Epithelial cell of alveolus of lung (primary cell): ENCODE measurements around the gene PLA2G7. TPM values are rescaled to one million over a fixed set of nuclear protein-coding genes. Genes with fewer than 3 reads are reported as not detected.

Experiments used
- total RNA-seq: library from RNA; depleted of rRNA; stranded (reverse); fragments of >200 nt; gene quantifications from 2 replicates; pipeline ENCODE4 v1.2.1, GENCODE V29; 2015

Gene PLA2G7
- 0.13 TPM in 1 of 2 replicates, not detected in the other for total RNA-seq

DNA sequence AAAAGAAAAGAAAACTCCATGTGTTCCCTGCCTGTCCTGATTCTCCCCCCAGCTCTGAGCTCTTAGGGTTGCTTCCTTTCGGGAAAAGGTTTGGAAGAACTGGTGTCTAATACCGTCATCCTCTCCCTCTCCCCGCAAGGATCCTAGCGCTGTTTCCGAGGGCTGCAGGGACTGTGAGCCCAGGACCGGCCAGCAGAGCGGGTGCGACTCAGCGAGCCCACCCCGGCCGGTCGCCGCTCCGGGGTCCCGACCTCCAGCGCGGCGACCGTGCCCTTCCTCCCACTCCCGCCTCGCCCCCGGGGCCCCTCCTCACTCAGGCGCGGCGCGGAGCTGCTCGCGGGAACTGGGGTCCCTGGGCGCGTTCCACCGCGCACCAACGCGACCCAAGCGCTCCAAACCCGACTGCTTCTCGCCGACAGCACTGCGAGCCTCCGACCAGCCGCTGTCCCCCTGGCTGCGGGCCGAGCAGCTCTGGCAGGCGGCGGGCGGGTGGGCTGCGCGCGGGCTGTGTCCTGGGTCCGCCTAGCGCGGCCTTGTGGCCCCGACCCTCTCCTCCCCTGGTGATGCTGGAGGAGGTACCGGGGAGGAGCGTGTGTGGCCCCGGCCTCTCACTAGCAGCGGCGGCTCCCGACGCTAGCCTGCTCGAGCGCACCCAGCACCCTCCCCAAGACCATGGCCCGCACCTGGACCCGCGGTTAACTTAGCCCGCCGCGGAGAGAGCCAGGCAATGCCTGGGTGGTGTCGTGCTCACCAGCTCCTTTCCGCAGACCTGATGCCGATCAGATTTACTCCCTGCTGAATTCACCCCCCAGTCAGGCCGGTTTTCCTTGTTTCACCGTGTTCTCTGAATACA lies at the start of gene PLA2G7:
PLA2G7 (minus strand) TSS at position 509 of the 853 bp plus-strand sequence. CDS start 12,484 bp downstream, outside the sequence.

GRCh38 chr6:46746696-46747095 lies 11.5 kb upstream of the PLA2G7 start, which contains the start of gene ANKRD66:
TSS of gene ANKRD66 (plus strand) at chr6:46746933. CDS start at chr6:46751949, 5,016 bp downstream.

DNA sequence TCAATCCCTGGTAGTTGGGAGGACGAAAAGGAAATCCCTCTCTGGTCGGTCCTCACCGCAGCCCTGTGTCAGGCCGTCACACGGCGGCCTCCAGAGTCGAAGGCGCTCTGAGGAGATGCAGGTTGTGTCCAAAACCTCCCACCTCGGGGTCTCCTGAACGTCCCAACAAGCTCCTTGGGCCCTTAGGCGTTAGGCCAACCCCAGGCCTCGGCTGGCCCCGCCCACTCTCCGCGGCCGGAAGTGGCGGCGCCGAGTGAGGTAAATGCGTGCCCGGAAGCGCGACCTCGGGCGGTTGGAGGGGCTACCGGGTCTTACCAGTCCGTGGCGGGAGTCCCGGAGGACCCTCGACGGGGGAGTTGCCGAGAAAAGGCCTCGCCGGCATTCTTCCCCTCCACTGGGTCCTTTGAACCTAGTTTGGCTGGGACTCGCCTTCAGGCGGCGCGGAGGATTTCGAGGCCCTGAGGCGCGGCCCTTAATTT lies 47.5 kb downstream of the PLA2G7 start, which contains the start of gene TDRD6:
TDRD6 (plus strand) TSS at position 267 of the 479 bp plus-strand sequence. CDS start 244 bp downstream, outside the sequence.

Other genes starting within 250 kb of the PLA2G7 start
- gene RCAN2, start 243.9 kb downstream of the PLA2G7 start, total RNA-seq, result 5.3 and 5.9 TPM in 2 replicates
- 1.9 and 3.4 TPM in 2 replicates for gene CYP39A1, start 82.6 kb downstream of the PLA2G7 start, total RNA-seq
- 1.0 and 7.9 TPM in 2 replicates for gene SLC25A27, start 82.4 kb downstream of the PLA2G7 start, total RNA-seq
- gene TDRD6, start 47.5 kb downstream of the PLA2G7 start, total RNA-seq, result 0.16 TPM in 1 of 2 replicates, not detected in the other
- gene ANKRD66, start 11.6 kb upstream of the PLA2G7 start, total RNA-seq, result not detected in 2 replicates
- gene MEP1A, start 58.0 kb upstream of the PLA2G7 start, total RNA-seq, result not detected in 2 replicates
- 1.2 and 3.2 TPM in 2 replicates for gene ADGRF5, start 186.6 kb upstream of the PLA2G7 start, total RNA-seq